DMS 273 (cell line): ENCODE measurements around the gene ISOC2.
A peak's percentile ranks its signal among the peaks of the same experiment; 100 is the strongest.
"Not testable (repeated sequence)": the region's sequence is repeated elsewhere in the genome, so short reads cannot be mapped to it uniquely, and the experiment has no call there.

Experiments
- DNase-seq: peaks from one replicate; lab custom pipeline; 2025; ENCODE audit not compliant: unreplicated experiment; lab: John Stamatoyannopoulos, UW

Gene ISOC2, protein sequence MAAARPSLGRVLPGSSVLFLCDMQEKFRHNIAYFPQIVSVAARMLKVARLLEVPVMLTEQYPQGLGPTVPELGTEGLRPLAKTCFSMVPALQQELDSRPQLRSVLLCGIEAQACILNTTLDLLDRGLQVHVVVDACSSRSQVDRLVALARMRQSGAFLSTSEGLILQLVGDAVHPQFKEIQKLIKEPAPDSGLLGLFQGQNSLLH

DNA sequence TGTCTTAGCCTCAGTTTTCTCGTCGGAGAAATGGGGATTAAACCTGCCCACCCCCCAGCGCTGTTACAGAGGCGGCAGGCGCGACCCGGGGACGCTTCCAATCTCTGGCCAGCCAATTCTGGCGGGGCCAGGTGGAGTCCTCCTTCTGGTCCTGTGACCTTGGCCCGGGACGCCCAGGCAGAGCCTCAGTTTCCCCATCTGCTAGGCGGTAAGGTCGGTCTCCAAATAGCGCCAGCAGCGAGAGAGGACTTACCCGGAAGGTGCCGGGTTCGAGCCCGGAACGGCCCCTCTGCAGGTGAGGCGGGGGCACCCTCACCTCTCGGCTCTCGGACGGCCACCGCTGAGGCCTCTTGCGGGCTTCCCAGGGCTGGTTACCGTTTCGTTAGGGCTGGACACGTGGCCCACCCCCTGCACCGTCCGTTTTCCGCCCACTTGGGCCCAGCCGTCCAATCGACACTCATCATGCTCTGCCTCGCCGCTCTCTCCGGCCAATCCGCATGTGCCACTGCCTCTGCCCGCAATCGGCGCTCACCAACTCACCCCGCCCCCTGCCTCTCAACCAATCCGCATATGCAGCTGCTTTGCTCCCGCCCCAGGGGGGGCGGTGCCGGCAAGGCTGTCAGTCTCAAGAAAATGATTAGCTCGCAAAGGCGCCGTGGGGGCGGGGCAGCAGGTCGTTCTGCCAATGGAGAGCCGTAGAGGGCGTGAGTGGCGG, at the start of gene ISOC2:
Gene ISOC2 (minus strand): TSS at position 384 of the 715 bp plus-strand sequence. CDS start 5,156 bp downstream, outside the sequence.
- peak; percentile 100 for DNase-seq

DNA sequence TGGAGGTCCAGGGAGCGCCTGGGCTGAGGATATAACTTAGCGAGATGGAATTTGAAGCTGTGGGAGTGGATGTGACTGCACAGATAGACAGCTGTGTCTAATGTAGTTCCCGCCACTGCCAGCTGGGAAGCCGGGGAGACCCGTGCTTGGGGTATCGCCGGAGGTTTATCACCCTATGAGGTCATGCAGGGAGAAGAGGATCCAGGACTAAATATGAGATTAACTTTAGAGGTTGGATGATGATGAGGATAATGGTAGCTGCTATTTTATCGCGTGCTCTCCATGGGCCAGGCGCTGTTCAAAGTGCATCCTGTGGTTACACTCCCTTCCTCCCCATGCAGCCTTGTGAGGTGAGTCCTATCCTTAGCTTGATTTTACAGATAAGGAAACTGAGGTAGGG, 46.7 kb upstream of the ISOC2 start:
- no peak for DNase-seq

DNA sequence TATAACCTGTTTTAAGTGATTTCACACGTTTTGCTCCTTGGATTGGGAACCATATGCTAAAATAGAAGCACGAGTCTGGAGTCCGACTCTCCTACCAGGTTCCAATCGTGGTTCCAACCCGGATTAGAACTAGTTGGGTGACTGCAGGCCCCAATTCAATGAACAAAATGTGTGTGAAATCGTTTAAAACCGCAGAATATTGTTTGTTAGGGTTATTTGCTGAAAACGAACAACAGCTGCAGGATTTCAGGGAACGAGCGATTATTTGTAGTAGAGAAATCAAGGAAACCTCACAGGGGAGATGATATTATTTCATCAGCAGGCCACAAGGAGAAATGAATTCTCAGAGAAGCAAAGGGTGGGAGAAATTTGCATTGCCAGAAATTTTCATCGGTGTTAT, 43.5 kb upstream of the ISOC2 start:
- no peak for DNase-seq

DNA sequence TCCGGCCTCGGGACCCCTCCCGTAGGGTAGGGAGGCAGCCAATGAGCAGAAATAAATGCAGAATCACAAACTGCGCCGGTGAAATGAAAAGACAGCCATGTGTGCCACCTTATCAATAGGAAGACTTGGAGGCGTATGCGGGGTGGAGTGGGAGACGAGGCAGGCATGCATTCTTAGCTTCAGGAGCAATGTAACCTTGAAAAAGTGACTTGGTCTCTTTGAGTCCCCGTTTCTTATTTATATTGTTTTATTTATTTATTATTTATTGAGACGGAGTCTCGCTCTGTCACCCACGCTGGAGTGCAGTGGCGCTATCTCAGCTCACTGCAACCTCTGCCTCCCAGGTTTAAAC, 42.8 kb upstream of the ISOC2 start:
- DNase-seq = no peak

DNA sequence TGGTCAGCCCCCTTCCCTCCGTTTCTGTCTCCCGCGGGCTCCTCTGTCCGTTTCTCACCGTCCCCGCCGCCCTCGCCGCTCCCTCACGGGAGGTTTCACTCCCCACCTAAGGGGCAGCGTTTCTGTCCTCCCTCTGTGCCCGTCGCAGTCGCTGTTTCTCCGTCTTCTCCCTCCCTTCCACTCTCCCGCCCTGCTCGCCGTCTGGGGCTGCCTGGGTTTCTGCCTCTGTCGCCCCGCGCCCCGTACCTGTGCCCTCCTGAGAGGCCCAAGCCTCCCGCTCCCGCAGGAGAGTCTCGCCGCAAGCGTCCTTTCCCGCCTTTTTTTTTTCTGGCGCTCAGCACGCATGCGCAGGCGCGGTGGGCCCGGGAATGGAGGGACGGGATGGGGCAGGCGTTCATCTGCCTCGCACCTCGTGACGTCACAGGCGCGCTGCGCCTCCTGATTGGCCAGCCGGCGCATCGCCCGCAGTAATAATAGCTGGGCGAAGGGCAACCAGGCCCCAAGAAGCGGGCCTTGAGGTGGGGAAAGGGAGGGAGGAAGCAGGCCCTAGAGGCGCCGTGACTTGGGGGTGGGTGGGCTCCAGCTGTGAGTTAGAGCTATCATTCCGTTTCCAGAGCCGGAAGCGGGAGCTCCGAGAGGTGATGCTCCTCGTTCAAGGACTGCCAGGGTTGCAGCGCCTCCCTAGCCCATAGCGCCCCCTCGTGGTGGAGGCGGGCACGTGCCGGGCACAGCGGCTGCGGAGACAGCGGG, 42.2 kb upstream of the ISOC2 start:
- DNase-seq = peak; percentile 98

DNA sequence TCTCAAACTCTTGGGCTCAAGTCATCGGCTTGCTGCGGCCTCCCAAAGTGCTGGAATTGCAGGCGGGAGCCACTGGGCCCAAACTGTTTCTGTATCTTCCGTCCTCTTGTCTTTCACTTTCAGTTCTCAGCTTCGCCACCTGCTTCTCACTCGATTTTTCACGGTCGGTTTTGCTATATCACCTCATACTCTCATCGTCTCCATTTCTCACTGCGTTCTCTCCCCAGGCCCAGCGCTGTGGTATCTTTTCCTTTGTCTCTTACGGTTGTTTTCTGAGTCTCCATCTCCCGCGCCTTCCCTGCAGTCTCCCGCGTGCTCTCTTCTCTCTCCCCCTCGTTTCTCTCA, 41.7 kb upstream of the ISOC2 start:
- DNase-seq = no peak

DNA sequence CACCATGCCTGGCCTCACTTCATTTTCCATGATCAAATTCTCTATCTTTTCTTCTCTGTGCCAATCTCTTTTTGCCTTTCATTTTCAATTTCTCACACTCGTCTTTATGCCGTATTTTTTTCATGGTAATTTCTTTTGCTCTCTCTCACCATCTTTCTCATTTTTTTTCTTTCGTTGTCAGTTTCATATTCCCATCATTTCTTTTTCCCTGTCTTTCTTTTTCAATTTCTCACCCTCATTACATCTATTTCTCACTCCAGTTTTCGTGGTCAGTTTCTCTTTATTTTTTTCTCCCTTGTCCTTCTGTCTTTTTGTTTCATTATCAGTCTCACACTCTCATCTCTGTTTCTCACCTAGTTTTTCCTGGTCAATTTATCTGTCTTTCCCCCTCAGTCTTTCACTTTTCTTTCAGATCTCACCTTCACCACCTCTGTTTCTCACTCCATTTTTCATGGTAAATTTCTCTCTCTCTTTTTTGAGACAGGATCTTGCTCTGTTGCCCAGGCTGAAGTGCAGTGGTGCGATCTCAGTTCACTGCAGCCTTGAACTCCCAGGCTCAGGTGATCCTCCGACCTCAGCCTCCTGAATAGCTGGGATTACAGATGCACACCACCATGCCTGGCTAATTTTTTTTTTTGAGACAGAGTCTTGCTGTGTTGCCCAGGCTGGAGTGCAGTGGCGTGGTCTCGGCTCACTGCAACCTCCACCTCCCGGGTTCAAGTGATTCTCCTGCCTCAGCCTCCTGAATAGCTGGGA, 40.9 kb upstream of the ISOC2 start:
- DNase-seq = no peak

DNA sequence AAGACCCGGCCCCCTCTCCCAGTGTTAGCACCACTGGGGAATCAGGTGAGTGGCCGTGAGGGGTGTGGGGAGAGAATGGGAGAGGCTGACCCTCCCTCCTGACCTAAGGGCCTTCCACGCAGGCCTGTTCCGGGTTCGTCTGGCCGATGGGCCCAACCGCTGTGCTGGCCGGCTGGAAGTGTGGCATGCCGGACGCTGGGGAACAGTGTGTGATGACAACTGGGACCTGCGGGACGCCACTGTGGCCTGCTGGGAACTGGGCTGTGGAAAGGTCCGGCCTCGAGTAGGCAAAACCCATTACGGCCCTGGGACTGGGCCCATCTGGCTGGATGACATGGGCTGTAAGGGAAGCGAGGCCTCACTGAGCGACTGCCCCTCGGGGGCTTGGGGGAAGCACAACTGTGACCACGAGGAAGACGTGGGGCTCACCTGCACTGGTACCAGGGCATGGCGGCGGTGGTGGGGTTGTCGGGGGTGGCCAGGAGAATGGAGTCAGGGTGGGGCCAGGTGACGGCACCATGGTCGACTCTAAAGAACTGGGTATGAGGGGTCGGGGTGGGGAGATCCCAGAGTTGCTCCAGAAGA, 39.0 kb upstream of the ISOC2 start:
- no peak for DNase-seq

DNA sequence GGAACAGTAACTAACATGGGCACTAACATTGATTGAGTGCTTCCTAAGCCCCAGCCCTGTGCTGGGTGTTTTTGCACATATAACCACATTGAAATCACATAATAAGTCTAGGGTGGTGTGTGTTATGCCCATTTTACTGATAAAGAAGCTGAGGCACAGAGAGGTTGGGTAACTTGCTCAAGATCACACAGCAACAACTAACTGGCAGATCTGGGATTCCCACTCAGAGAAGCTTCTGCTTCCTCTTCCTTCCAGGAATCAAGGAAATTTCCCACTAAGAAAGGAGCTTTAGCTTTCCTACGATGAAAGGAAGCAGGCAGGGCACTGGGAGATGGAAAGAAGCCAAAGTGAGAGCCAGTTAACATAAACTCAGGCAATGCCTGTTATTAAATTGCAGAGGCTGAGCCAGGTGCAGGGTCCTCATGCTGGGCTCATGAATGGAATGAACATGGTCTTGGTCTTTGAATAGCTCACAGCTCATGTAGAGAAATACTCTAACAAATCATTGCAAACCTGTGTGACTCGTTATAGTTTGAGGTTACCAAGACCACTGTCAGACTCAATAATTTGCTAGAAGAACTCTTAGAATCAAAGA, 36.9 kb upstream of the ISOC2 start:
- DNase-seq = no peak

DNA sequence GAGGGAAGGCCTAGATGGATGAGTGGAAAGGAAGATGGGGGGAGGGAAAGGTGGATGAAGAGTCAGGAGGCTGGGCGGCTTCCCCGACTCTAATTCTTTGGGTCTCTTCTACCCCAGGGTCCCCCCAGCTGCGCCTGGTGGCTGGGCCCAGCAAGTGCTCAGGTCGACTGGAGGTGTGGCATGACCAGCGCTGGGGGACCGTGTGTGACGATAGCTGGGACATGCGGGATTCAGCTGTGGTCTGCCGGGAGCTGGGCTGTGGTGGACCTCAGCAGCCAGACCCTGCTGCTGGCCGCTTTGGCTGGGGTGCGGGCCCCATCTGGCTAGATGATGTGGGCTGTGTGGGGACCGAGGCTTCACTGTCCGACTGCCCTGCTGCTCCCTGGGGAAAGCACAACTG, 36.3 kb upstream of the ISOC2 start:
- no peak for DNase-seq

DNA sequence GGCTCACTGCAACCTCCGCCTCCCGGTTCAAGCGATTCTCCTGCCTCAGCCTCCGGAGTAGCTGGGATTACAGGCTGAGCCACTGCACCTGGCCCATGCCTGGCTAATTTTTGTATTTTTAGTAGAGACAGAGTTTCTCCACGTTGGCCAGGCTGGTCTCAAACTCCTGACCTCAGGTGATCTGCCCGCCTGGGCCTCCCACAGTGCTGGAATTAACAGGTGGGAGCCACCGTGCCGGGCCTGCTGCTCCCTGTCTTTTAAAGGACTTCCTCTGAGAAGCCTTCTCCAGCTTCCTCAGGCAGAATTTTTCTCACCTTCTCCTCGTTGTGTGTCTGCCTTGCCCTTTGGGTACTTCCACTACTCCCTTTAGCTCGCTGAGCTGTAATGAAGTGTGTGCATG, 35.4 kb upstream of the ISOC2 start:
- DNase-seq = not testable (repeated sequence)

DNA sequence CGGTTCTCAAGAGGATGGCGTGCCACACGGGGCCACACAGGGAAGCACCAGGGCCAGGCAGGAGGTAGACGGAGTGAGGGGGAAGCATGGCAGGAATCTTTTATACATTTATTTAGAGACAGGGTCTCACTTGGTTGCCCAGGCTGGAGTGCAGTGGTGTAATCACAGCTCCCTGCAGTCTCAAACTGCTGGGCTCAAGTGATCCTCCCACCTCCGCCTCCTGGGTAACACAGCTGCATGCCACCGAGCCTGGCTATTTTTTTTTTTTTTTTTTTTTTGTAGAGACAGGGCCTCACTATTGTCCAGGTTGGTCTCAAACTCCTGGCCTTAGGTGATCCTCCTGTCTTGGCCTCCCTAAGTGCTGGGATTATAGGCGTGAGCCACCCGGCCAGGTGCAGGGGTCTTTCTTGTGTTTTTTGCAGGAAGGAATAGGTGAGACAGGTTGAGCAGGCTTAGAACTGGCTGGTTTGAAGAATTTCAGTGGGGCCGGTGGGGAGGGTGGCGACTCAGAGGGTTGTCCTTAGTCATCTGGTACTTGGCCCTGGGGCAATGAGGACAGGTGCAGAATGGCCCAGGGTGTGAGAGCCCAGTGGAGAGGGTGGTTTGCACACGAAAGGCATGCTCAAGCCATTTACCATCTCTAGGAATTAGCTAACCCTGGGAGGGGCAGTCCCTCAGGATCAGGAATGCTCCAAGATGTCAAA, 34.4 kb upstream of the ISOC2 start:
- DNase-seq = no peak

DNA sequence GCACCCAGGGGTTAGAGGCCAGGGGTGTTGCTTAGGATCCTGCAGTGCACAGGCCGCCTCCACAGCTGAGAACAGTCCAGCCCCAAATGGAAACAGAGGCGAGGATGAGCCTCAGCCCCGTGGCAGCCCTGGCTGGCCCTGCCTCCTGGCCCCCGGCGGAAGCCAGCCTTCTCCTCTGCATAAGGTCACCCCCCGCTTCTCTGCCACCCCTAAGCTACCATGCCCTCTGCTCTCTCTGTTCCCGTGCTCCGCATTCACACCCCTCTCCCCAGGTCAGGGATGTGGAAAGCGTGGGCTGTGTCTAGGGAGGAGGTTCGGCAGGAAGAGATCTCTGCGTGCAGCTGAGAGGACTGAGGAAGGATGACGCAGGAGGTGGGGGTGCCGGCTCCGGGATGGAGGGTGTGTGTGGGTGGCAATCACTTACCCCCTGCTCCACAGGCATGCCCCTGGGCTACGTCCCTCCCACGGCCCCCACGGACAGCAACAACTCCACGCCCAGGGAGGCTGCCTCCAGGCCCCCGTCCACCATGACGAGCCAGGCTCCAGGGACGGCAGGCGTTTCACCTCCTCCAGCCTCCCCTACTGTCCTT, 32.8 kb upstream of the ISOC2 start:
- DNase-seq = no peak

DNA sequence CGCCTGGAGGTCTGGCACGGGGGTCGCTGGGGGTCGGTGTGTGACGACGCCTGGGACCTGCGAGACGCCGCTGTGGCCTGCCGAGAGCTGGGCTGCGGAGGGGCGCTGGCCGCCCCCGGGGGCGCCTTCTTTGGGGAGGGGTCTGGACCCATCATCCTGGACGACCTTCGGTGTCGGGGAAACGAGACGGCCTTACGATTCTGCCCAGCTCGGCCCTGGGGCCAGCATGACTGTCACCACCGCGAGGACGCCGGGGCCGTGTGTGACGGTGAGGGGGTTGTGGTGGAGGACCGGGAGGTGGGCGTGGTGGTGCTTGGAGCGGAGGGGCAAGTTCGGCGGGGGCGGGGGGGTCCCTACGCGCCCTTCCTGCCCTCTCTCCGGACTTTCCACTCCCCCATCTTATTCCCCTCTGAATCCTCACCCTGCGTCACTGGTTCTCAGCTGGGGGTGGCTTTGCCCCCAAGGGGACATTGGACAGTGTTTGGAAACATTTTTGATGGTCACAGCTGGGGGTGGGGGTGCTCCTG, 32.3 kb upstream of the ISOC2 start:
- no peak for DNase-seq

DNA sequence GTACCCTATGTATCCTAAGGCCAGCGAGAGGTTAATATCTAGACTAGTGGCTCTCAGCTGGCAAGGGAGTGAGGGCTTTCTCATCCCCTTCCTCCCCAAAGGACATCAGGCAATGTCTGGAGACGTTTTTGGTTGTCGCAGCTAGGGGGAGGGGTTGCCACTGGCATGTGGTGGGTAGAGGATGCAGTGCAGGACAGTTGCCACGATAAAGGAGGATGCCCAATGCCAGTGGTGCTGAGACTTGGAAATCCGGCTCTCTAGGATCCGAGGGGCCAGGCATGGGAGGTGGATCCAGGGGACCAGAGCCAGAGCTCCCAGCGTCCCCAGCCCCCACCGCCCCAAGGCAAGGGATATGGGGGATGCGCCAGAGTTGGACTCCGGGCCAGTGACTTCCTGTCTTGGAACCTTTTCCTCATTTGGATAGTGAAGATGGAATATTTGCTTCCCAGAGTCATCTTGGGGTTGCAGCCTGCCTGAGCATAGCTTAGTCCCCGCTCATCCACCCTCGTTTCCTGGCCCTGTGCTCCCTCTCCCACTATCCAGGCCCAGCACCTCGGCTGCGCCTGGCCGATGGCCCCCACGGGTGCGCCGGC, 31.7 kb upstream of the ISOC2 start:
- DNase-seq = no peak

DNA sequence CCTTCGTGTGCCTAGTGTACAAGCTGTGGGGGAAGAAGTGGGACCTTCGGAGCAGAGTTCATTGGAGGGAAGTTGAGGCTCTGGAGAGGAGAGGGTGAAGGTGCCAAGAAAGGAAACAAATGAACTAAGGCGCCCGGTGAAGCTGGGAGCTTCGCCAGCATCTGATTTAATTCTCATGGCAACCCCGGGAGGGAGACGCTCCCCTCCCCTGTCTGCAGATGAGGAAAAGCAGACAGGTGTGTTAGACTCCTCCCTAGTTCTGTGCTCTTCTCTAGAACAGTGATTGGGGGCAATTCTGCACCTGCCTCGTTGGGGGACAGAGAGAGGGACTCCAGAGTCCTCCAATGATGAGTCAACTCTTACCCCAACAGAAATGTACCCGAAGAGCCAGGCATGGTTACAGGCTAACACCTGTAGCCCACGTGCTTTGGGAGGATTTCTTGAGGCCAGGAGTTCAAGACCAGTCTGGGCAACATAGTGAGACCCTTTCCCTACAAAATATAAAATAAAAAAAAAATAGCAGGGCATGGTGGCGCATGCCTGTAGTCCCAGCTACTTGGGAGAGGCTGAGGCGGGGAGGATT, 31.0 kb upstream of the ISOC2 start:
- peak; percentile 44 for DNase-seq

DNA sequence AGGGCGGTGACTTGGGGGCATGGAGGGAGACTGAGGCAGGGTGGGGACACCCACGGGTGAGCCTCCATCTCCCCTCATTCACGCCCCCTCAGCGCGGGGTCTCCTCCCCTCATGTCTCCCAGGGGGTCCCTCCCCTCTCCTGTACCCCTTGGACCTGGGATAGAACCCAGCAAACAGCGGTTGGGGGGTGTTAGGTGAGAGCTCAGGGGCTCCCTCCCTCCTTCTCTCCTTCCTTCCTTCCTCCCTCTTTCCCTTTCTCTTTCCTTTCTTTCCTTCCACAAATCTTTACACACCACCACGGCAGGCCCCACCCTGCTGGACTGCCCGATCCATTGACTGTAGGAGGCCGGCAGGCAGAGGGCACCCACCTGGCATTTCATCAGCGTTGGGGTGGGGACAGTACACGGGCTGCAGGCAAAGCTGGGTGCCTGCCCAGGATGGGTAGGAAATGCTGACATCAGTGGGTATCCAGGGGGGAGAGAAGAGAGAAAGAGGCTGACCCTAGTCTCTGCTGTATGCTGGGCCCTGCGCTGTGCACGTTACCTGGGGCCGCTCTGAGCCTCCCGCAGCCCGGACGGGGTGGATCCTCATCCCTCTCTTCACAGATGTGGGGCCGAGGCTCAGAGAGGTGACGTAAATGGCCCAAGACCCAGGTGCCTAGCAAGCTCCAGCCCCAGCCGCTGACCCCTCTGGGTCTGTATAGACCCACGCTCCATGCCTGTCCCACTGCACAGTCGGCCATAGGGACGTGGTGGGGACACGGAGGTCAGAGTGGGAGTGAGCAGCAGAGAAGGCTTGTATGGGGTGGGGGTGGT, 30.3 kb upstream of the ISOC2 start:
- DNase-seq = no peak
